DND-41 (cell line): Measurements from ENCODE around the gene AHCYL1.

ENCODE experiments used
- ATAC-seq: fragments of 200-7000 bp; cut with Tn5 transposase; 3 replicates; pipeline ENCODE4 v1.9.1; 2021; ENCODE audit warnings: low read depth; ENCODE audit not compliant: insufficient read depth
- DNase-seq: peaks from one replicate; pipeline ENCODE4 v3.0.0-alpha.2; 2020
- H2AFZ ChIP-seq: 2 replicates; pipeline ENCODE4 v1.6.0; 2012; ENCODE audit warnings: low read depth, low read length
- H3K27ac ChIP-seq: 2 replicates; pipeline ENCODE4 v1.5.1; 2012; ENCODE audit warnings: low read length, inconsistent platforms
- H3K27me3 ChIP-seq: fragments of 200-600 bp; sonication (generic); 2 replicates; pipeline ENCODE4 v1.6.0; 2012; ENCODE audit warnings: low read length, mild to moderate bottlenecking, inconsistent platforms; ENCODE audit not compliant: insufficient read depth, poor library complexity
- H3K36me3 ChIP-seq: 2 replicates; pipeline ENCODE4 v1.5.1; 2012; ENCODE audit warnings: low read length, inconsistent platforms; ENCODE audit not compliant: insufficient read depth
- H3K4me1 ChIP-seq: 2 replicates; pipeline ENCODE4 v1.5.1; 2012; ENCODE audit warnings: mild to moderate bottlenecking, low read length; ENCODE audit not compliant: insufficient read depth
- H3K4me2 ChIP-seq: 2 replicates; pipeline ENCODE4 v1.6.0; 2012; ENCODE audit warnings: mild to moderate bottlenecking, moderate library complexity, low read length, inconsistent platforms; ENCODE audit not compliant: insufficient read depth
- H3K4me3 ChIP-seq, 2 experiments: fragments of 200-600 bp in 1 of 2; shearing (Covaris generic) in 1 of 2; 2 replicates each; pipeline ENCODE4 v1.5.1; 2012 to 2016; ENCODE audit warnings: inconsistent platforms in 2 of 2, low read length in 2 of 2, mild to moderate bottlenecking in 2 of 2, low read depth in 1 of 2, moderate library complexity in 1 of 2
- H3K79me2 ChIP-seq: 2 replicates; pipeline ENCODE4 v1.6.0; 2012; ENCODE audit warnings: low read length, inconsistent platforms; ENCODE audit not compliant: insufficient read depth
- H3K9ac ChIP-seq: 2 replicates; pipeline ENCODE4 v1.6.0; 2012; ENCODE audit warnings: low read depth, mild to moderate bottlenecking, inconsistent platforms, low read length, moderate library complexity
- H3K9me3 ChIP-seq: 2 replicates; pipeline ENCODE4 v1.5.1; 2012; ENCODE audit warnings: low read length, moderate library complexity, mild to moderate bottlenecking, inconsistent platforms; ENCODE audit not compliant: insufficient read depth, severe bottlenecking
- H4K20me1 ChIP-seq: 2 replicates; pipeline ENCODE4 v1.6.0; 2012; ENCODE audit warnings: low read length; ENCODE audit not compliant: insufficient read depth
- CTCF ChIP-seq: IDR thresholded peaks from 2 replicates; pipeline ENCODE4 v1.5.1; 2012; ENCODE audit warnings: borderline replicate concordance, low read length, moderate library complexity, mild to moderate bottlenecking; ENCODE audit not compliant: poor library complexity, severe bottlenecking; ENCODE audit errors: extremely low read depth
- EZH2 ChIP-seq: IDR thresholded peaks from 3 replicates; pipeline ENCODE4 v1.6.1; 2012; ENCODE audit warnings: borderline replicate concordance, low read depth, mild to moderate bottlenecking, moderate library complexity, low read length, inconsistent platforms; ENCODE audit not compliant: severe bottlenecking

AHCYL1 gene

GRCh38 chr1:109971559-109971958 is 13.0 kb upstream of the AHCYL1 start:
- no peak for ATAC-seq
- no peaks in the 10 kb centered on the region for H3K4me1 ChIP-seq
- no peak overlapping the region for H3K4me3 ChIP-seq
- no peaks in the 10 kb centered on the region for H3K27me3 ChIP-seq
- H3K79me2 ChIP-seq, result no peaks in the 10 kb centered on the region
- H3K9me3 ChIP-seq, result no peaks in the 10 kb centered on the region
- H4K20me1 ChIP-seq, result no peaks in the 10 kb centered on the region
- no peak overlapping the region for H3K27ac ChIP-seq
- no peak overlapping the region for H3K9ac ChIP-seq
- H3K4me2 ChIP-seq, result no peak overlapping the region
- no peak for TF ChIP-seq EZH2
- TF ChIP-seq CTCF, result no peak
- H3K36me3 ChIP-seq, result no peaks in the 10 kb centered on the region
- no peak overlapping the region for H2AFZ ChIP-seq
- DNase-seq, result no peak

- no peak overlapping the region for H3K27ac ChIP-seq
- H3K4me1 ChIP-seq, result no peaks in the 10 kb centered on the region
Observed at GRCh38 chr1:109974191-109974590, 10.4 kb upstream of the AHCYL1 start.

GRCh38 chr1:109975718-109976117 is 8.8 kb upstream of the AHCYL1 start:
- no peak overlapping the region for H3K4me3 ChIP-seq
- no peaks in the 10 kb centered on the region for H4K20me1 ChIP-seq
- H3K4me1 ChIP-seq, result no peaks in the 10 kb centered on the region
- H3K9ac ChIP-seq, result no peak overlapping the region
- no peak overlapping the region for H3K4me2 ChIP-seq
- H3K27ac ChIP-seq, result no peak overlapping the region
- H3K36me3 ChIP-seq, result no peaks in the 10 kb centered on the region
- no peak for TF ChIP-seq CTCF
- TF ChIP-seq EZH2, result no peak
- ATAC-seq (no peak), DNase-seq (no peak)
- H3K9me3 ChIP-seq, result no peaks in the 10 kb centered on the region
- no peaks in the 10 kb centered on the region for H3K27me3 ChIP-seq
- no peaks in the 10 kb centered on the region for H3K79me2 ChIP-seq
- H2AFZ ChIP-seq, result no peak overlapping the region

More at GRCh38 chr1:109974191-109974590, 10.4 kb upstream of the AHCYL1 start:
- no peaks in the 10 kb centered on the region for H3K27me3 ChIP-seq
- no peak overlapping the region for H3K9ac ChIP-seq
- TF ChIP-seq EZH2, result no peak
- TF ChIP-seq CTCF, result no peak
- no peaks in the 10 kb centered on the region for H3K79me2 ChIP-seq
- DNase-seq (no peak), ATAC-seq (no peak)
- no peak overlapping the region for H3K4me3 ChIP-seq
- H4K20me1 ChIP-seq, result no peaks in the 10 kb centered on the region
- no peaks in the 10 kb centered on the region for H3K36me3 ChIP-seq
- no peak overlapping the region for H2AFZ ChIP-seq
- H3K4me2 ChIP-seq, result no peak overlapping the region
- no peaks in the 10 kb centered on the region for H3K9me3 ChIP-seq

GRCh38 chr1:109976762-109977161 is 7.8 kb upstream of the AHCYL1 start:
- Histone ChIP-seq H3K4me3 (no peak overlapping the region), H3K4me1 (no peaks in the 10 kb centered on the region), H3K27ac (no peak overlapping the region), H3K27me3 (no peaks in the 10 kb centered on the region), H3K79me2 (no peaks in the 10 kb centered on the region), H3K4me2 (no peak overlapping the region), H2AFZ (no peak overlapping the region; the same call in 1 of the 2 replicates), H3K36me3 (no peaks in the 10 kb centered on the region), H3K9ac (no peak overlapping the region), H4K20me1 (no peaks in the 10 kb centered on the region), H3K9me3 (no peaks in the 10 kb centered on the region)
- no peak for ATAC-seq
- no peak for TF ChIP-seq CTCF
- TF ChIP-seq EZH2, result no peak
- no peak for DNase-seq
